ENCODE results near the gene ABCA1.
"Not testable (repeated sequence)": the region's sequence is repeated elsewhere in the genome, so short reads cannot be mapped to it uniquely, and the experiment has no call there.

Gene ABCA1, protein sequence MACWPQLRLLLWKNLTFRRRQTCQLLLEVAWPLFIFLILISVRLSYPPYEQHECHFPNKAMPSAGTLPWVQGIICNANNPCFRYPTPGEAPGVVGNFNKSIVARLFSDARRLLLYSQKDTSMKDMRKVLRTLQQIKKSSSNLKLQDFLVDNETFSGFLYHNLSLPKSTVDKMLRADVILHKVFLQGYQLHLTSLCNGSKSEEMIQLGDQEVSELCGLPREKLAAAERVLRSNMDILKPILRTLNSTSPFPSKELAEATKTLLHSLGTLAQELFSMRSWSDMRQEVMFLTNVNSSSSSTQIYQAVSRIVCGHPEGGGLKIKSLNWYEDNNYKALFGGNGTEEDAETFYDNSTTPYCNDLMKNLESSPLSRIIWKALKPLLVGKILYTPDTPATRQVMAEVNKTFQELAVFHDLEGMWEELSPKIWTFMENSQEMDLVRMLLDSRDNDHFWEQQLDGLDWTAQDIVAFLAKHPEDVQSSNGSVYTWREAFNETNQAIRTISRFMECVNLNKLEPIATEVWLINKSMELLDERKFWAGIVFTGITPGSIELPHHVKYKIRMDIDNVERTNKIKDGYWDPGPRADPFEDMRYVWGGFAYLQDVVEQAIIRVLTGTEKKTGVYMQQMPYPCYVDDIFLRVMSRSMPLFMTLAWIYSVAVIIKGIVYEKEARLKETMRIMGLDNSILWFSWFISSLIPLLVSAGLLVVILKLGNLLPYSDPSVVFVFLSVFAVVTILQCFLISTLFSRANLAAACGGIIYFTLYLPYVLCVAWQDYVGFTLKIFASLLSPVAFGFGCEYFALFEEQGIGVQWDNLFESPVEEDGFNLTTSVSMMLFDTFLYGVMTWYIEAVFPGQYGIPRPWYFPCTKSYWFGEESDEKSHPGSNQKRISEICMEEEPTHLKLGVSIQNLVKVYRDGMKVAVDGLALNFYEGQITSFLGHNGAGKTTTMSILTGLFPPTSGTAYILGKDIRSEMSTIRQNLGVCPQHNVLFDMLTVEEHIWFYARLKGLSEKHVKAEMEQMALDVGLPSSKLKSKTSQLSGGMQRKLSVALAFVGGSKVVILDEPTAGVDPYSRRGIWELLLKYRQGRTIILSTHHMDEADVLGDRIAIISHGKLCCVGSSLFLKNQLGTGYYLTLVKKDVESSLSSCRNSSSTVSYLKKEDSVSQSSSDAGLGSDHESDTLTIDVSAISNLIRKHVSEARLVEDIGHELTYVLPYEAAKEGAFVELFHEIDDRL (N-terminal part only)

GRCh38 chr9:104927912-104928740 lies at the start of gene ABCA1:
Gene ABCA1, minus strand, starts transcription at chr9:104928155. Its CDS starts 24,476 bp downstream, at chr9:104903679.
- DNase-seq (ENCODE audit: low read depth), result peak; percentile 30

DNA sequence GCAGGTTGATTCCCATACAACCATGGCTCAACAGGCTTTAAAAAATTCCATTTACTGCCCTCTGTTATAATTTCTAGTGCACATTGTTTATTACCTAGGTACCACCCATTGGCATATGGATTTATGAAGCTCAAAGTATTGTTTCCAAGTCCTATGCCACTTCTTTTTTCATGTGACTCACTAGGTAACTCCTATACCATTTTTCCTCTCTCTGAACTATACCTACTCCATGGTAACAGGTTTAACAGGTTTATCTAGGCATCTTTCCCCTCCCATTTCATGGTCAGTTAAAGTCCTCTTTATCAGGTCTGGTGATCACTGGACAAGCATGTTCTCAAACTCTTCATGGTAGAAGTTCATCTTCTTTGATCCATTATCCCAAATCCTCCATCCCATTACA lies 49.6 kb upstream of the ABCA1 start:
- no peak for DNase-seq (ENCODE audit: low read depth)

DNA sequence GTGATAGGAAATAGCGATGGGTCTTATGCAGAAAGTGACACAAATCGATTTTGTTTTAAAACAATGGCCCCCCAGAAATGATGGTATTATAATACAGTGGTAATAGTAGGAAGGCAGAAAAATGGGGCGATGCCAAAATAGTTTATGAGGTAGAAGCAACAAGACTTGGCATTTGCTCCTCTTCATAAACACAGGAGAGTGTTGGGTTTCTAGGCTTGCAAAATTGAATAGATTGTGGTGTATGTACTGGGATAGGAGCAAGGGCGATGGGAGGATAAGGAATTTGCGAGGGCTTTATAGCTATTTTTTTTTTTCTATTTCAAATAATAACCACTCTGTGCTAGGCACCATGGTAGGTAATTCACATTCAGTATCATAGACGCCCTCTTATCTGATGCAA lies 49.2 kb upstream of the ABCA1 start:
- DNase-seq (ENCODE audit: low read depth), result no peak

GRCh38 chr9:104975966-104976595 lies 48.1 kb upstream of the ABCA1 start:
- DNase-seq (ENCODE audit: low read depth), result not testable (repeated sequence)

DNA sequence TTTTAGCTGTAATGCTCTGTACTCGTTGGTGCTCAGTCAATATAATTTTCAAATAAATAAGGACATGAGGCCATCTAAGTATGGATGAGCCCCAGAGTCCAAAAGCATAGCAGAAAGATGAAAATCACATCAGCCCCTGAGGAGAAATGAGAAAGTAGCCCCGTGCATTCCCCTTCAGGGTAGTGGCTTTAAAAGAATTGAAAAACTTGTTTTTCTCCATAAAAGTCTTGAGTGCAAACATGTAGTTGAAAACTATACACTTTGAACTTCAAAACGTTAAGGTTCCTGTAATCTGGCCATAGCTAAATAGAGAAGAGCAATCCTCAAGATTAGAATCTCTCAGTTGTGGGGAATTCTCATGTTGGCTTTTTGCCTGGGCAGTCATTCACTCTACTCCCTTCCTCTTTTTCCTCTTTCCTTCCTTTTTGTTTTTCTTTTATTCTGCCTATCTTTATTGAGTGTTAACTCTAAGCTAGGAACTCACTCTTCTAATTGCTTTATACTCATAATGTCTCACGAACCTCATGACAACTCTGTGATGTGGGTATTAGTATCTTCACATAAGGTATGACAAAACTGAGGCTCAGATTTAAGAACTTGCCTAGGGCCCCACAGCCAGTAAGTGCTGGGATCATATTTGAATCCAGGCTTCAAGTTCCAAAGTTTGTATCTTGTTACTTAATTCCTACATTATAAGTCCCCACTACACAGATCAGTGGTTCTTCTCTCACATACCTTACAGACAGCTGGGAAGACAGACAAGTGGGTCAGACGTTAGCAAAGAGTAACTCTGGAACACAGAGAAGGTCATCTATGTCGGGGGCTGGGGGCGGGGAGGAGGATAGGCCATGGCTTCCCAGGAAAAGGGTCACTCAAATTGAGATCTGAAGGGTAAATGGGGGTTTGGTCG lies 46.4 kb upstream of the ABCA1 start:
- DNase-seq (ENCODE audit: low read depth), result no peak

GRCh38 chr9:104972242-104972866 lies 44.4 kb upstream of the ABCA1 start:
- DNase-seq (ENCODE audit: low read depth), result no peak

DNA sequence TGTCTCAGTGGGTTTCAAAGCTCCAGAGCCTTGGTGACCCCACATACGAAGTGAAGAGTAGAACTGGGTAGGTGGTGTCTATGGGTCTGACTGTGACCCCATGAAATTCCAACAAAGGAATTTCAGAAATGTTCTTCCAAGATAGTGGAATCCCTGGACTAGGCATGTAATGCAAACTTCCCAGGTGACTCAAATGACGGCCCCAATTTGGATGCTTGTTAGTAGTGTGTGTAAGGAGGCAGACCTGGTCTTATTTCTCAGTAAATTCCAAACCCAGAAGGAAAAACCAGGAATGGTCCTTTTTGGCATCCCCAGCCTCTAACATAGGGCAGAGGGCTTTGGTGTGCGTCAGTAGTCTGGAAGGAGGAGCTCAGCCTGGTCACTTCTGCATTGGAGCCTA lies 43.6 kb upstream of the ABCA1 start:
- DNase-seq (ENCODE audit: low read depth), result no peak

DNA sequence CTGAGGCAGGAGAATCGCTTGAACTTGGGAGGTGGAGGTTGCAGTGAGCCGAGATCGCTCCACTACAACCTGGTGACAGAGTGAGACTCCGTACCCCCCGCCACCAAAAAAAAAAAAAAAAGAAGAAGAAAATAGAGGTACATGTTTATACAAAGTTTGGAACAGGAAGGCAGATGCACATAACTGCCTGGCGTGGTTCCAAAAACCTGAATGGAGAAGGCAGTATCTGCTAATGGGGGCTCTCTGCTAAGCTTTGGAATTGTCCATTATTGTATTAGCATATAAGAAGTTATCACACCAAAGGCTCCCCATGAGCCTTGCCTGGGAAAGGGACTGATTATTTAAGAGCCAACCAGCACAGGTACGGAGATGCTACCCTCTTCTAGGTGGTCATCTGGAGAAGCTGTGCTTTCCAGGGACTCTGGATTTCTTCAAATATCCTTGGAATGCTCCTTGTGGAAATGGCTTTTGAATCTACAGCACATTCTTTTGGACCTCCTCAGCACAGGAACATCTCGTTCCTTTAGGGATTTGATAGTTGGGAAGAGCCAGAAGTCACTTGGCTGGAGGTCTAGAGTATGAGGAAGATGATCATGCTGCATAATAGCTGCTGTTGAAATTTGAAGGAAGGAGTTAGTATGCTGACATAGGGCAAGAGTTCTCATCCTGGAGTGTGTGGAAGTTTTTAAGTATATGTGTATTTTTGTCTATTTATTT lies 42.5 kb upstream of the ABCA1 start:
- DNase-seq (ENCODE audit: low read depth), result no peak

DNA sequence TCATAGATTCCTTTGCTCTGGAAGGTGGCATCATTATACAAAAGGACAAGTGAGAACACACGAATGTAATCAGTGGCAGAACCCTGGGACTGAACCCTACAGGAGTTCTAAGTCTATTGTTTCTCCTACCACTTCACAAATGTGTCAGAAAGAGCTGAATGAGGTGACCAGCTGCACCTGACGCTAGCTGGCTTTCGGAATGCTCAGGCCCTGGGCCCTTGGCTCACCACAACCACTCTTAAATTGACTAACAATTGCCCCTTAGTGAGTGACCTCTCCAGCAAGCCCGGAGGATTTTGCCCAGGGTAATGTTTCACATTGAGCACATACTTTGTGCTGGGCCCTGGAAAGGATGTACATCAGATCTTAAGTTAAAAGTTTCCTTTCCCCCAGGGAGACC lies 41.2 kb upstream of the ABCA1 start:
- DNase-seq (ENCODE audit: low read depth), result no peak

DNA sequence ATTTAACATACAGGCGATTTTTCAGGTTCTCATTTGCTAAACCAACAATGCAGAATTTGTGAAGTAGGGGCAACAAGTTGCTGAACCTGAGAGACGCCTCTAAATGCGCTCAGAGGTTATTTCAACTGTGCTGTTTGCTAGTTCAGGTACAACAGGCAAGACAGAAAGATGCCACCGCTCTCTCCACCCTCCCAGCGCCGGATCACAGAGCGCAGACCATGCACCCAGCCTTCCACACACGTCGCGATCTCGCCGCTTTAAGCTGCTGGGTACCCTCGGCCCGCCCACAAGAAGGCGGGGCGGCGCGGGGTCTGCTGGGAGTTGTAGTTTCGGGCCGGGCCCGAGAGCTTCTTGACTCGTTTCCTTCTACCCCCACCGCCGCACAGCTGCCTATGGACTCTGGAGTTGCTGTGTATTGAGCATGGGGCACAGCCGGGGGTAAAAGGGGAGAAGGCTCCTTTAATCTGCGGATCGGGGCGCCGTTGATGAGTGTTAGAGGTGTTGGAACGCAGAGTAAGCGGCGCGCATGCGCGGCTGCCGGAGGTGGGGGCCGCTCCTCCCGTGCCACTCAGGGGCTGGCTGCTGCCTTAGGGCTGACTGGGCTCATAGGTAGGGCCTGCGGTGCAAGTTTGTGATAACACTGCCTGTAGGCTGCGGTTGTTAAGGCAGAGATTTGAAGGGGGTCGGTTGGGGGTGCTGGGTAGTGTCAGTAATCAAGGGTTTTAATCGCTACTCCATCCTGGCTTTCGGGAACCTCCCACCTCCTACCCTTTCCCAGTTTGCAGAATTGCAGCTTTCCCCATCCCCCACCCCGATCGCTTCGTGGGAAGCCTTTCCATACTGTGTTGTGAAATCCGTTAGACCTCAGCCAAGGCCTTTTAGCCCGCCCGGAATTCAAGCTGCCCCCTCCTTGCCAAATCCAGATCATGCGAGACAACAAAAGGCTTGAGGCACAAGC lies 40.3 kb upstream of the ABCA1 start:
- peak; percentile 71 for DNase-seq (ENCODE audit: low read depth)

- DNase-seq (ENCODE audit: low read depth), result no peak
Observed at GRCh38 chr9:104963076-104963475, 35.1 kb upstream of the ABCA1 start.

- DNase-seq (ENCODE audit: low read depth), result no peak
Observed at GRCh38 chr9:104961701-104962359, 33.9 kb upstream of the ABCA1 start.

- peak; percentile 16 for DNase-seq (ENCODE audit: low read depth)
Observed at GRCh38 chr9:104961238-104961637, 33.3 kb upstream of the ABCA1 start.

DNA sequence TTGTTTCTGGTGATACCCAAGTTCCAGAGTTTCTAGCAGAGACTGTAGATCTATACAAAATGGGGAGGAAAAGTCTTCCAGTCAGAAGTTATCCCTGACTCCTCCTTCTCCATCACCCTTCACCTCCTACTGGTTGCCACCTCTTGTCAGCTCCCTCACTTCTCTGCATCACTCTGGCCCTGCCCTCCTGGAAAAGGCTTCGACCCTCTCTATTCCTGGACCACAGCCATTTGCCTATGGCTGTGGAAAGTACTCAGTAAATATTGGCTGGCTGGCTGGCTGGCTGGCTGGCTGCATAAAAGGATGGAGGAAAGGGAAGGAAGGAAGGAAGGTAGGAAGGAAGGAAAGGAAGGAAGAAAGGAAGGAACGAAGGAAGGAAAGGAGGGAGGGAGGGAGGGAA lies 32.7 kb upstream of the ABCA1 start:
- DNase-seq (ENCODE audit: low read depth), result no peak

DNA sequence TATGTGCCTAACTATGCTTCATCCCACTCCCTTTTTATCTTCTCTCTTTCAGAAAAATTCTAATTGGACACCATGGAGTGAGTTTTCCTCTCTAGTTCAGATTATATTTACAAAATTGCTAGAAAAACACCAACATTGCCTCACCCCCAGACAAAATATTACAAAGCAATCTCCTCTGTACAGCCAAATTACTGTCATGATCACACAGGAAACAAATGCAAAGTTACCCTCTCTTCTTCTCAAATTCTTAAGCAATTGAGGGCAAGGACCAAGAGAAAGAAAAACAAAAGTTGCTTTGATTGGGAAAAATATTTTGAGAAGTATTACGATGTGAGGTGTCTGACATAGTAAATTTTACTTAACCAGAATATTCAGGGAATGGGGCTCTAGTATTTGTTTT lies 30.8 kb upstream of the ABCA1 start:
- no peak for DNase-seq (ENCODE audit: low read depth)

DNA sequence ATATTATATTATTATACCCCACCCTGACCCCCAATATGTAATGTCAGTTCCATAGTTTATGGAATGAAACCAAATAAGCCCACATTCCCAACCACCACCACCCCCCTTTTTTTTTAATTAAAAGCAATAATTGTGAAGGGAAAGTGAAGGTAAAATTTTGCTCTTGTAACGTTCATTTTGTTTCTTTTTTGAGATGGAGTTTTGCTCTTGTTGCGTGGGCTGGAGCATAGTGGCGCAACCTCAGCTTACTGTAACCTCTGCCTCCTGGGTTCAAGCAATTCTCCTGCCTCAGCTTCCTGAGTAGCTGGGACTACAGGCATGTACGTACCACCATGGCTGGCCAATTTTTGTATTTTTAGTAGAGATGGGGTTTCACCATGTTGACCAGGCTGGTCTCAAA lies 30.1 kb upstream of the ABCA1 start:
- DNase-seq (ENCODE audit: low read depth), result not testable (repeated sequence)

- no peak for DNase-seq (ENCODE audit: low read depth)
Observed at GRCh38 chr9:104951487-104951886, 23.5 kb upstream of the ABCA1 start.

Measured in T-helper 22 cell (primary cell).